ENCODE results near the gene ZMYND10. TPM values are rescaled to one million over a fixed set of nuclear protein-coding genes. Genes with fewer than 3 reads are reported as not detected.

ZMYND10 gene
- total and polyA plus RNA-seq, 9 of the 15 experiments (the other 6 are each of a cell fraction or from before 2014, with no cell fraction given), result 0.20 to 2.8 (median 0.70) TPM

DNA sequence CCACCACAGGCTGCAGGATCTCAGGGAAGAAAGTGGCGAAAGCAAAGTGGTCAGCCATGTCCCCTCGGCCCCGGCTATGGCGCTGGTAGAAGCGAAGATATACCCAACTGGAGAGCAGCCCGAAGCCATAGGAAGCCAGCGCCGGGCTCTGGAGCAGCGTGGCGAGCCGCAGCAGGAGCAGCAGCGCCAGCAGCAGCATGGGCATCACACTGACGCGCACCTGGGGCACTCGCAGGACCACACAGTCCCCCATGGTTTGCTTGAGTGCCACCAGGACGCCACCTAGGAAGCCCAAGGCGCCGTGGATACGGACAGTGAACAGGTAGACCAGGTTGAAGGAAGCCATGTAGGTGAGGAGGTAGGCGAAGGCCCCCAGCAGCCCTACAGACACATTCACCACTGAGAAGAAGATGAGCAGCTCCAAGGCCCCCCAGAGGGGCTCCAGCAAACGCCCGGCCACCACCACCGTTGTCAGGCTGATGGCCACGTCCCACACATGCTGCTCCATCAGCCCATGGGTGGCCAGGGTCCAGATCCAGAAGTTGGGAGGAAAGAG lies 12.9 kb upstream of the ZMYND10 start:
- Histone ChIP-seq H3K9ac (ENCODE audit: insufficient read depth in 1 of 2, low read depth in 2 of 2, low read length in 2 of 2) (peak overlapping the region; percentile 74 to 99), H2AFZ (ENCODE audit: low read depth, low read length) (no peak overlapping the region), H3K4me2 (ENCODE audit: insufficient read depth, low read length) (peak overlapping the region; percentile 95), H4K20me1 (replicated peaks; ENCODE audit: control insufficient read depth, insufficient read depth, low read length) (peaks cover 31% of the 10 kb centered on the region; the same call in 1 of the 2 replicates), H3K27ac (ENCODE audit: extremely low read depth, low read depth, low read length) (peak overlapping the region; percentile 78), H3K36me3 (ENCODE audit: control insufficient read depth, insufficient read depth, low read length) (peaks cover 37% of the 10 kb centered on the region; the same call in 2 of the 3 replicates), H3K27me3 (ENCODE audit: control insufficient read depth in 2 of 2, insufficient read depth in 2 of 2, low read length in 2 of 2) (no peaks in the 10 kb centered on the region), H3K4me1 (replicated peaks in 1 of 2; ENCODE audit: control insufficient read depth in 2 of 2, insufficient read depth in 2 of 2, low read length in 2 of 2) (peaks cover 29 to 41% of the 10 kb centered on the region in 2 experiments; a peak in 4 of 5 replicates), H3K79me2 (ENCODE audit: control insufficient read depth, insufficient read depth, low read length) (peaks cover 41% of the 10 kb centered on the region), H3K9me3 (replicated peaks; ENCODE audit: control insufficient read depth, insufficient read depth, low read depth, low read length) (no peaks in the 10 kb centered on the region), H3K4me3 (peak overlapping the region; percentile 62), H3K9me1 (ENCODE audit: control insufficient read depth, insufficient read depth, low read length) (peaks cover 6% of the 10 kb centered on the region)
- DNase-seq (ENCODE audit: extremely low read depth in 1 of 4, low spot score in 3 of 4) (no peak), FAIRE-seq (no peak), ATAC-seq (no peak)
- intact Hi-C loops (cut with micrococcal nuclease) (loop anchor here (5.0 kb wide), 1 partner anchor 254 kb away; the partner anchor contains the start of gene CISH), in situ Hi-C loops (cut with MboI) (no loop called here)
- POLR2A ChIA-PET, result interaction anchor here (1.3 kb wide), 1 partner anchor 9 kb away, joined by 3 read pairs; no protein-coding TSS in a partner anchor
- CTCF ChIA-PET (ENCODE audit: low intra/inter-chr PET ratio), result no interaction called here
- no TSS peak for BruUV-seq (replicated peaks)
- 9% methylated on average over 23 of the region's 24 CpGs for WGBS (ENCODE audit: insufficient coverage, low coverage, missing lambda C conversion rate)
- no peak for TF ChIP-seq LARP7 (IDR thresholded peaks at IDR 0.05)
- TF ChIP-seq KDM4B (IDR thresholded peaks at IDR 0.05; ENCODE audit: borderline replicate concordance in 2 of 2, low read depth in 1 of 2), result no peak
- TF ChIP-seq RBBP5 (IDR thresholded peaks at IDR 0.05; ENCODE audit: borderline replicate concordance, insufficient read depth, low read length, poor library complexity, severe bottlenecking), result peak; percentile 34
- TF ChIP-seq ETV5 (CRISPR knock-in tag; IDR thresholded peaks at IDR 0.05; ENCODE audit: low read depth), result 0 out of 2 replicates have a peak, but pooled peaks have one; percentile 14

Measured in K562 (cell line).